Colon (tissue), 2 donors: Measurements from ENCODE around the gene PRMT1.
"Not testable (repeated sequence)": the region's sequence is repeated elsewhere in the genome, so short reads cannot be mapped to it uniquely, and the experiment has no call there.

Source experiments
- FAIRE-seq: peaks from 2 replicates; lab custom pipeline; 2012; peaks lifted over from hg19 to GRCh38; lab: Jason Lieb, UNC
- donor health status: control.
- donor health status: control.

The PRMT1 gene

DNA sequence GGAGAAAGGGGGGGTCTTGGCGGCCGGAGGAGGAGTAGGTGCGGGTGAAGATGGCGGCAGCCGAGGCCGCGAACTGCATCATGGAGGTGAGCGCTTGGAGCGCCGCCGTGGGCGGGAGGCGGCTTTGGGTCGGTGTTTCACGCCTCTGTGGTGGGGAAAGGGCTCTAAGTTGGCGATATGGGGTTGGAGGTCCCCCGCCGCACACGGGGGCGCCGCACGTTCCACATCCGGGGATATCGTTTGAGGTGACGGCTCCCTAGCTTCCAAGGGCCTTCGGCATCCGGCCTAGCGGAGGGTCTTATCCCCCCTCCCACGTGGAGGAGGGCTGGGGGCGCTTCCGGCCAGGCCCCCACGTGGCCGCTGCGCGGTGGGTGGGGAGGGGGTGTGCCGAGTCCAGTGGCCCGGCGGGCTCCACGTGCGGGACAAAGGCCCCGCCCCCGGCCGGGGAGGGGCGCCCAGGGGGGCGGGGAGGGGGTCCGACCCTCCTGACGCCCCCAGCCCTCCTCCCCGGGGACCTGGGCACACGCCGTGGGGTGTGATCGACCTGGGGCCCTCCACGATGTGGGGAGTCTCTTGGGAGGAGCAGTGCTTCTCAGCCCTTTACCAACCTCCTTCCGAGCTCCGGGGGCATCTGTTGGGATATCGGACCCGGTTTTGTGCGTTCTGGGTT is at the start of gene PRMT1:
Gene PRMT1 (plus strand): TSS at position 41 of the 670 bp plus-strand sequence. CDS start 10 bp downstream, at position 51.
- no peak for FAIRE-seq

DNA sequence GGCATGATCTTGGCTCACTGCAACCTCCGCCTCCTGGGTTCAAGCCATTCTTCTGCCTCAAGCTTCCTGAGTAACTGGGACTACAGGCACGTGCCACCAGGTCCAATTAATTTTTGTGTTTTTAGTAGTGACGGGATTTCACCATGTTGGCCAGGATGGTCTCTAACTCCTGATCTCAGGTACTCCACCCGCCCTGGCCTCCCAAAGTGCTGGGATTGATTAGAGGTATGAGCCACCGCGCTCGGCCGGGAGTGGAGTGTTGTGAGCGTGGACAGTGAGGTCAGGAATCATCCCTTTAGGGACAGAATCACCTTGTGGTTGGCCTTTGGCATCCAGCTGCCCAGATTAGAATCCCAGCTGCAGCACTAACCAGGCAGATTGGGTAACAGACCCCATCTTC is 47.4 kb upstream of the PRMT1 start:
- no peak for FAIRE-seq

DNA sequence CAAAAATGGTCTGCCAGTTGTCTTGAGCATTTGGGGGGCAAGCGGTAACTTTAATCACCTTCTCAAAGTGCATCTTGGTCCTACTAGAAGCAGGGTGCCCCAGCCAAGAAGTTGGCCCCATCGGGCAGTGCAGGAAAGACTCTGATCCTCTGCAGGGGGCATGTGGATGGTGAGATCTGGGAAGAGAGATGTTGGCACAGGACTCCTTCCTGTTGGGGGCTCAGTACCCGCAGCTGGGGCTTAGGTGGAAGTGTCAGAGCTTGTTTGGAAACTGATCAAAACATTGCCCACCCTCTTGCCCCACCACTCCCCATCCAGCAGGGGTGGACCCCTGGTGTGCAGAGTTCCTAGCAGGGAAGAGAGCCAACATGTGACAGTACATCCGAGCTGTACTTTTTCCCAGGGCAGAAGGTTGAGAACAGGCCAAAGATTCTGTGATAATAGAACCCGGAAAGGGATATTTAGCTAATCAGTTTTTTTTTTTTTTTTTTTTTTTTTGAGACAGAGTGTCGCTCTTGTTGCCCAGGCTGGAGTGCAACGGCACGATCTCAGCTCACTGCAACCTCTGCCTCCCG is 46.0 kb upstream of the PRMT1 start:
- no peak for FAIRE-seq

DNA sequence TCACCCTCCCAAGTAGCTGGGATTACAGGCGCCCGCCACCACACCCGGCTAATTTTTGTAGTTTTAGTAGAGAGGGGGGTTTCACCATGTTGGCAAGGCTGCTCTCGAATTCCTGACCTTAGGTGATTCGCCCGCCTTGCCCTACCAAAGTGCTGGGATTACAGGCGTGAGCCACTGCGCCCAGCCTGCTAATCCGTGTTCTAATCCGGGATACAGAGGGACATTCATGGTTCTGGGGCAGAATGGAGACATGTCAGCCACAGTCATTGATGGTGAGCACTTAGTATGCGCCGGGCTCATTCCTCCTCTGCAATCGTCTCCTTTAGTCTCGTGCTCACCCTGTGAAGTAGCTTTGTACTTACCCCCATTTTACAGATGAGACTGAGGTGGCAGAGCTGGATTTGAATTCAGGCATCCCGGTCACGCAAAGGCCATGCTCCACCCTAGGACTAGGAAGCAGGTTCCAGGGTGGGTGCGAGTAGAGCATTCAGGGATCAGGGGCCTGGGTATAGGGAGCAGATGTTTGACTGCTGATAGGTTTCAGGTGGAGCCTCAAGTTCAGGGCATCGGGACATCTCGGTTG is 45.4 kb upstream of the PRMT1 start:
- FAIRE-seq: no peak

DNA sequence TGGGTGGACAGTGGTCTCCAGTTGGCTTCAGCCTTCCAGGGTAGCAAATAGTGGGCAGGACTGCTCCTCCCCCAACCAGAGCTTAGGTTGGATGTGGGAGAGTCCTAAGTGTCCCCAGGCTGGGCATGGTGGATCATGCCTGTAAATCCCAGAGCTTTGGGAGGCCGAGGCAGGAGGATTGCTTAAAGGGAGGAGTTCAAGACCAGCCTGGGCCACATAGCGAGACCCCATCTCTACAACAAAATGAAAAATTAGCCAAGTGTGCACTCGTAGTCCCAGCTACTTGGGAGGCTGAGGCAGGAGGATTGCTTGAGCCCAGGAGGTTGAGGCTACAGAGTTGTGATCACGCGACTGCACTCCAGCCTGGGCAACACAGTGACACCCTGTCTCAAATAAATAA is 44.5 kb upstream of the PRMT1 start:
- no peak for FAIRE-seq

DNA sequence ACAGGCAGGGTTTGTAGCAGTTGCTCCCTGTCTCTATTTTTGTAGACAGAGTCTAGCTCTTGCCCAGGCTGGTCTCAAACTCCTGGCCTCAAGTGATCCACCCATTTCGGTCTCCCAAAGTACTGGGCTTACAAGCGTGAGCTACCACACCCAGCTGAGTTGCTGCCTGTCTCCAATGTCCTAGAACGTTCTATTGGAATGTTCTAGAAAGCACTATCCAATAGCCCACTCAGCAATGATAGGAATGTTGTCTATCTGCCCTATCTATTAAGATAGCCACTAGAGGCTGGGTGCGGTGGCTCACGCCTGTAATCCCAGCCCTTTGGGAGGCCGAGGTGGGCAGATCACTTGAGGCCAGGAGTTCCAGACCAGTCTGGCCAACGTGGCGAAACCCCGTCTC is 43.8 kb upstream of the PRMT1 start:
- FAIRE-seq: not testable (repeated sequence)

DNA sequence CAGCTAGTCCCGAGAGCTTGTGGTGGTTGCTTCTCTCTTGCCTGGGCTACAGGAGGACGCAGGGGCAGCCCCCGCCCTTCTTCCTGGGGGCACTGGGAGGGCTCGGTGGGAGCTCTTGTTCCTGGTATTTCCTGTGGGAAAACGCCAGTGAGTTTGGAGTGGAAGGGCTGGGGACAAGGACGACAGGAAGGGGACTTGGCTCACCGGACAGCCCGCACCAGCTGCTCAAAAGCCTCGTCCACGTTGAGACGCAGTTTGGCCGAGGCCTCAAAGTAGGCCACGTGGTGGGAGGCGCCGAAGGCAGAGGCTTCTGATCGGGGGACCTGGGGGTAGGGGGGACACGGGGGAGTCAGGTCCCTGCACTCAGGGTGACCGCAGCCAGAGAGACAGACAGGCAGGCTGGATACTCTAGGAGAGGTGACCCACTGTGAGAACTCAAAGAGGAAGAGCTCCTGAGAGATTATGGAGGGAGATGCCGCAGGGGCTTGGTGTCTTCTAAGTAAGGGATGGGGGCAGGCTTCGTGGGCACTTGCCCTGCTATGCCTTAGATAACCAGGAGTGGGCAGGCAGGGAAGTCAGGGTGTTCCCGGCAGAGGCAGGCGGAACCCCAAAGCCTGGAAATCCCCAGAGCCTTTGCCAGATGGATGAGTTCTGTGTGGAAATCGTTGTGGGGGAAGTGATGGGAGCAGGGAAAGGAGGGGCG is 41.4 kb upstream of the PRMT1 start:
- no peak for FAIRE-seq

DNA sequence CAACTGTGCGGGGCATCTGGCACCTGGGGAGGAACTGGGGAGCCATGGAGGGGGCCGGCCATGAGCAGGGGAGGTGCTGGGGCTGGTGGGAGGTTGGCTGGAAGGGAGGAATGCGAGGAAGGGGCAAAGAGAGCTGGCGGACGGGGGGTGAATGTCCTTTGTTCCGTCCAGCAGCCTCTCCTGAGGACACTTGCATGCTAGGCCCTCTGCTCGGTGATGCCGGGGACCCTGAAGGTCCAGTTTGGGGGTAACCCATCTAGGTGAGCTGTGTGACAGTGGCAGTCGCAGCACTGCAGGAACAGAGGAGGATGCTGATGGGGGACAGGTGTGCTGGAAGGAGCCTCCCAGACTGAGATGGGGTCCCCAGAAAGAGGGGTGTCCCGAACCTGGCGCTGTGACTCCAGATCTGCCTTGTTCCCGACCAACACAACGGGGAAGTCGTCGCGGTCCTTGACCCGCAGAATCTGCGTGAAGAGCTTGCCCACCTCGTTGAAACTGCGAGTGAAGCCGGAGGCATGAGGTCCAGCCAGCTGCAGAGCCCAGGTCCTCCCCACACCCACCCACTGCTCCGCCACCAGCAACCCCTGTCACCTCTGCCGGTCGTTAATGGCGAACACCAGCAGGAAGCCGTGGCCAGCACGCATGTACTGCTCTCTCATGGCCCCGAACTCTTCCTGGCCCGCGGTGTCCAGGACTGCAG is 40.7 kb upstream of the PRMT1 start:
- no peak for FAIRE-seq

DNA sequence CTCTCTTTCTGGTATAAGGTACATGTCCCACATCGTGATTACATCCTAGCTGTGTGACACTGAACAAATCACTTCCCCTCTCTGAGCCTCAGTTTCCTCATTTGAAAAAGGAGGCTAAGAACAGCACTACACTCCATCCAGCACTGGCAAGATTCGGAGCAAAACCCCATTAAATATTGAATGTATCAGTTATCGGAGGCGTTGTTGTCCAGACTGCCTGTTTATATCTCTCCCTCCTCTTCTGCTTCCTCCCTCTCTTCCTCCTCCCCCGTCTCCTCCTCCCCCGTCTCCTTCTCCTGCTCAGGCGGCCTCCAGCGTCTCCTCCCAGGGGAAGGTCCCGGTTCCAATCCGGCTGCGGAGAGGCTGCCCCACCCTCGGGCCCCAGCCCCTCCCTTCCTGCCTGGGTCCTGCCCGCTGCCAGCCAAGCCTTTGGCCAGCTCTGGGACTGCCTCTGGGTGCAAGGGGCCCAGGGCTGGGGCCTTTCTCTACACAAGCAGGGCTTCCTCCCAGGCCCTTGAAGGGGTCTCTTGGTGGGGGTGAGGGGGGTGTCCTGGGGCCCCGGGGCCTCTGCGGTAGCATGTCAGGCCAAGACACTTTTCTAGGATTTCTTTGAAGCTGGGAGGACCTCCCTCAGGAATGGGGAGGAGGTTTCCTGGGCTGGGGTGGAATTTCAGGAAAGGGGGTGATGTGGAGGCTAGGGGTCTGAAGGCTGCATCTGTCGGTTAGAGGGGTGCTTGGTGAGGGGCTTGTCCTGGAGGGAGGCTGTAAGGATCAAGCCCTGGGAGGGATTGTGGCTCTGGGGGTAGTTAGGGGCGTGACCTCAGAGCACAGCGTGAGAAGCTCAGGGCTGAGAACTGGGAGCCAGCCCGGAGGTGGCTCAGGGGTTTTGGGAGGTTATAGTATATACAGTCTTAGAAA is 39.0 kb upstream of the PRMT1 start:
- no peak for FAIRE-seq

DNA sequence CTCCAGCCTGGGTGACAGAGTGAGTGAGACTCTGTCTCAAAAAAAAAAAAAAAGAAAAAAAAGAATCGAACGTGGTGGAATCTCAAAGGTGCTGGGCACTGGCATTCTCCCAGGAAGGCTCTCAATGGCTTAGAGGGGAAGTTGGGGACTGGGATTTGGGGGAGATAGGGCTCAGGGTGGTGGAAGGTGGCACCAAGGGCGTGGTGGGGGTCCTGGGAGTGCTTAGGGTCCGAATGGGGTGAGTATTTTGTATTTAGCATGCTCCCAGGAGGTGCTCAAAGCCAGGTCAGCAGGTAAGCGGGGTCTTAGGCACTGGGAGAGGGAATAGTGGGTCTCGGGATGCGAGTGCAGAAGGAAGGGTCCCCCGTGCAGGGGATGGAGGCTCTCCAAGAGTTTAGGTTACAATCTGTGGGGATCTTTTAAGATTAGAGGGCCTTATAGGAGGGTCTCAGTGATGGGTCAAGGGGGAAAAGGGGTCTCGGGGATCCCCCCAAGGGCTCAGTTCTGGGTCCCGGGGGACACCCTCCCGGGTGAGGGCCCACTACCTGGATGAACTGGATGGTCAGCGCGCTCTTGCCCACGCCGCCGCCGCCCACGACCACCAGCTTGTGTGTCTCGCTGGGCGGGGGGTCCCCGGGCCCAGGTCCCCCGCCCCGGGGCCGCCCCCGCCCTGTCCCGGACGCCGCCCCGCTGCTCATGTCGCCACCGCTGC is 37.5 kb upstream of the PRMT1 start:
- FAIRE-seq: no peak

DNA sequence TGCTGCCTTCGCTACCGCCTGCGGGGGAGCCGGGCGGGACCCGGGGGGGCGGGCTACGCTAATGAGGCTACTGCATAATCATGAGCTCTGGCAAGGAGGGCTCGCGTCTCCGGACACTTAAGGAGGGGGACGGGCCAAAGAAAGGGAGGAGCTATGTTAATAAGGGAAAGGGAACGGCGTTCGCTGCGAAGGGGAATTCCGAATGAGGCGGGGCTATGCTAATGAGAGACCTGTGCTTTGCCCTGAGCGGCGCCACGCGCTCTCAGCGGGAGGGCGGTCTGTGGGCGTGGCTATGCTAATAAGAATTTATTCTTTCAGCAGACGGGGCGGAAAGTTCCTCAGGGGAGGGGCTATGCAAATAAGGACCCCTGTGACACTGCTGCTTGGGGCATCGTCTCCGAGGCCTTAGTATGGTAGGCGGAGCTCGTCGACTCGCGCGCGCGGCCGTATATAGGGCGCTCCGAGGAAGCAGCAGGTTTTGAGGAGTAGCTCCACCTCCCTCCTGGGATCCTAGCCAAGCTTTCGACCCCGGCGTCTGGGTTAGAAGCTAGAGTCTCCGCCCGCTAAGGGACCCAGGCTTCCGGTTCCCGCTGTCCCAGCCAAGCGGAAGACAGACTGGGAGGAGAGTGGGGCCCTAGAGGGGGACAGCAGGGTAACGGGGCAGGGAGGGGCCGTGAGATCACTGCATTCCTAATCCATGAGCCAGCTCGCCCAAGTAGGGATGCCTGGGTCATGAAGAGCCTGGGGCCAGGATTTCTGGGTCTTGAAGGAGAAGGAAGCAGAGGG is 36.8 kb upstream of the PRMT1 start, which contains the start of gene RRAS:
Gene RRAS (minus strand): TSS at position 31 of the 786 bp plus-strand sequence. CDS start 45 bp downstream, outside the sequence.
- FAIRE-seq: peak; percentile 94

DNA sequence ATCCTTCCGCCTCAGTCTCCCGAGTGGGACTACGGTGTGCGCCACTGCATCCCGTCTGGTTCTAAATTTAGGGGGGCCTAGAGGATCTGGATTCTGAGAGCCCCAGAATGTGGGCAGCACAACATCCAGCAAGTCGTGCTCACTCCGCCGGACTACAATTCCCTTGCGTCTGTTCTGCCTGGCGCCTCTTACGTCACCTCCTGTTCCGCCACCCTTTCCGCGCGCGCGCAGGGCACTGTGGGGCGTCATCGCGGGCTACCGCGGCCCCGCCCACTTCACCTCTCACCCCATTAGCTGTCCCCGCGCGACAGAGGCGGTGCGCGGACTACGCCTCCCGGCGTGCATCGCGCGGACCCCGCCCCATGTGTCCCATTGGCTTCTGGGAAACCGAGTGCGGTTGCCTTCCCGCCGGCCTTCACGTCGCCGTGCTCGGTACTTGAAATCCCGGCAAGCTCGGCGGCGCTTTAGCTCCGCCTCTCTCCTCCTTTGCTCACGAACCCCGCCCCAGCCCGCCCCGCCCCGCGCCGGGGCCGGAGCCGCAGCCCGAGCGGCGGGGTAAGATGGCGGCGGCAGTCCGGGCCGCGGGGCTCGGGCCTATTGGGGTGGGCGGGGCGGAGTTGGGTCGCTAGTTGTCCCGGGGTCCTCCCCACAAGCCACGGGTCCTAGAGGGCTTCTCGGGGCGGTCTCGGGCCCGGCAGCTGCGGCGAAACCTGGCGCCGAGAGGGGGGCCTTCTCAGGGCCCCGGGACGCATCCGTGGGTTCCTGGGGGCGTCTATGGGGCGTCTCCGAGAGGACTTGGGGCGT is 35.2 kb upstream of the PRMT1 start, which contains the start of gene SCAF1:
Gene SCAF1 (plus strand): TSS at position 522 of the 804 bp plus-strand sequence. CDS start 2,818 bp downstream, outside the sequence.
- FAIRE-seq: peak; percentile 53

DNA sequence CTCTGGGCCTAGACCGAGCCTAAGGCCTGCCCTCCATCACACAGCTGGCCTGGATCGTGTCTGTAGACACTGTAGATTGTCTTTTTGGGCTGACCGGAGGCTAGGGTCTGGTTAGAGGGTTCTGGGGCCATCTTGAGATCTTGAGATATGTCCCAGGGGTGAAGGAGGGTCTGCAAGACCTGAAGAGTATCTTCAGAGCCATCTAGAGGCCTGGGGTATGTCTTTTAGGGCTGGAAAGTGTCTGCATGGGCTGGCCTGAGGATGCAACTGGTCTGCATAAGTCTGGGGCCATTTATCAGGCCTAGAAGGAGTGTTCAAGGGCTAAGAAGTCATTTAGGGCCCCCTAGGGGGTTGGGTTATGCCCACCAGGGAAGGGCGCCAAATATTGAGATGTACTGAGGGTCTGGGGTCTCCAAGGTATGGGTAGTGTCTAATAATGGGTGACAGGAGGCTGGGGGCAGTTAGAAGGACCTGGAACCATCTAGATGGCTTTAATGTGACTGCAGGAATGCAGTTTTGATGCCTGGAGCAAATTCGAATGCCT is 34.5 kb upstream of the PRMT1 start:
- no peak for FAIRE-seq

DNA sequence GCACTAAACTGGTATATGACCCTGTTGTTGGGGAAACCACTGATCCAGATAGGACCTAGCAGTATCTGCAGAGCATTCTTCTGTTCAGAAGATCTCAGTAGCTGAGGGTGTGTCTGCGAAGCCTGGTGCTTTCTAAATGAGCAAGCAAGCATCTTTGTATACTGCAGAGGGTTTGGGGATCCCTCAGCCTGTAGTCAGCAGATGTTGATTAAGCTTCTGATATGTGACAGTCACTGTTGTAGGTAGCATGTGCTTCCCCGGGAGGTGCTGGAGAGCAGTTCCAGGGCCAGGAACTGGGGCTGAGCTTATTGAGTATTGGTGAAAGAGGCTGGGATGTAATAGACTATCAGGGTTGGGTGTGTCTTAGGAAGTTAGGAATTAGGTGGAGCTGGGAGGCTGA is 33.6 kb upstream of the PRMT1 start:
- FAIRE-seq: no peak

DNA sequence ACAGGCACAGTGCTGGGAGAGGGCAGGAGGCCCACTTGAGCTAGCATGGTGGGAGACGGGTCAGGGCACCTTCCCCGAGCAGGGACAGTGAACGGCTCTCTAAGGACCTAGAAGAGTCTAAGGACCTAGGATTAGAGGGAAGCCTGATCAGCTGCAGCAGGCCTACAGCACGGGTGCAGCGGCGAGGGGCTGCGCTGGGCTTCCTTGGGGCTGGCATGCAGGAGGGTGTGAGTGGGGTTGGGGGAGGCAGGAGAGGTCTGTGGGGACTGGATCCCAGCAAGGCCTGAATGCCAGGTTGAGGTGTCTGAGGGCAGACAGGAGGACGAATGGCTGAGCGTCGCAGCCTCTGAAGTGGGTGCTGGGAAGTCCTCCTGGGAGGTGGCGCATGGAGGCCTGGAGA is 31.5 kb upstream of the PRMT1 start:
- no peak for FAIRE-seq

DNA sequence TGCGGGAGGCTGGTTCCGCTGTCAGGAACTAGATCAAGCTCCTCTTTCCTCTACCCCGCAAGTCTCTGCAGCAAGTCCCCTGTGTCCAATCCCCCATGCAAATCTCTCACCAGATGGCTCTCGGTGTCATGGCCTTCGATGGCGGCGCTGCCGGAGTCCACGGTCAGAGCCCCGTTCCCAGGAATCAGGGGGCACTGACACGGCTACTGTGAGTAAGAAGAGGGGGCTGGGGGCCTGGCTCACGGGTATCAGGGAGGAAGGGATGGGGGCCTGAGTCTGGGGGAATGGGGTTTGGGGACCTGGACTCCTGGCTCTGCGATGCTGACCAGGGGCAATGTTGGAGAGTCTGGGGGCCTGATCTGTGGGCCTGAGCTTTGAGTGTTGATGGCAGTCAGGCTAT is 31.1 kb upstream of the PRMT1 start:
- FAIRE-seq: no peak

DNA sequence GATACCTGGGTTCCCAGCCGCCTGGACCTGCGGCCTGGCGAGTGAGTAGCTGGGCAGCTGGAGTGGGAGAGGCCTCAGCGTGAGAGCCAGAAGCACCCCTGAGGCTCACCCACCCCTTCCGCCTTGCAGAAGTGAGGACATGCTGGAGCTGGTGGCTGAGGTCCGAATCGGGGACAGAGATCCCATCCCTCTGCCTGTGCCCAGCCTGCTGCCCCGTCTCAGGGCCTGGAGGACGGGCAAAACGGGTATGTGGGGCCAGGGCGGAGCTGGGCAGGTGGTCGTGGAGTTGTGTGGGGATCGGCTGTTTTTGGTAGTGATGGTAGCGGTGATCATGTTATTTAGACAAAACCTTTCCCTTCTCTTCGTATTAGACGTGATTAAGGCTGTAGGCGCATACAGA is 30.5 kb upstream of the PRMT1 start:
- no peak for FAIRE-seq

DNA sequence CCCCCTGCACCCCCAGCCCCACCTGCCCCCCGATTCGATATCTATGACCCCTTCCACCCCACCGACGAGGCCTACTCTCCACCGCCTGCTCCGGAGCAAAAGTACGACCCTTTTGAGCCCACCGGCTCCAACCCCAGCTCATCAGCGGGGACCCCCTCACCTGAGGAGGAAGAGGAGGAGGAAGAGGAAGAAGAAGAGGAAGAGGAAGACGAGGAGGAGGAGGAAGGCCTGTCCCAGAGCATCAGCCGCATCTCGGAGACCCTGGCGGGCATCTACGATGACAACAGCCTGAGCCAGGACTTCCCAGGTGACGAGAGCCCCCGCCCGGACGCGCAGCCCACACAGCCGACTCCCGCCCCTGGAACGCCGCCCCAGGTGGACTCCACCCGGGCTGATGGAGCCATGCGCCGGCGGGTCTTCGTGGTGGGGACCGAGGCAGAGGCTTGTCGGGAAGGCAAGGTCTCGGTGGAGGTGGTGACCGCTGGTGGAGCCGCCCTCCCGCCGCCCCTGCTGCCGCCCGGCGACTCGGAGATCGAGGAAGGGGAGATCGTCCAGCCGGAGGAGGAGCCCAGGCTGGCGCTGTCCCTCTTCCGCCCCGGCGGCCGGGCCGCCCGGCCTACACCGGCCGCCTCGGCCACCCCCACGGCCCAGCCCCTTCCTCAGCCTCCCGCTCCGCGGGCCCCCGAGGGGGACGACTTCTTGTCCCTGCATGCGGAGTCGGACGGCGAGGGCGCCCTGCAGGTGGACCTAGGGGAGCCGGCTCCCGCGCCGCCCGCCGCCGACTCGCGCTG is 25.8 kb upstream of the PRMT1 start:
- no peak for FAIRE-seq
